CD4-positive, alpha-beta T cell treated with Interleukin-21 for 1 hour (primary cell): ENCODE results near the gene TMCO4.

Source experiments
- DNase-seq: peaks from one replicate; pipeline ENCODE4 v3.0.0-alpha.2; 2020

TMCO4 gene

DNA sequence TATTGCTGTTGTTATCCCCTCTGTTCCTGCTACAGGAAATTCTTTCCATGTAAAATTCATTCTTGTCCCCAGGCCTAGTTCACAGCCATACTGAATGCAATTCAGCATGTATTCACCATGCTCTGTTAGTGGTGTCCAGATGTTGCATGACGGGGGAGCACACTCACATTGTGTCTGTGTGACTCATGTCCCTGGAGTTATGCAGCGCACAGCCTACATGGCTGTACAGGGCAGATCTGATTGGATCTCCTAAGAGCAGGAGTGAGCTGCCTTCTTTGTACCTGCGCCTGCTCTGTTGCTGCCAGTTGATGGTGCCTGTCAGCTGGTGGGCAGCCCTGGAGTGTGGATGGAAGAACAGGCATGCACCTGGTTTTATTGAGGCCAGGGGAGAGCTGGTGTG lies 117.5 kb downstream of the TMCO4 start:
- DNase-seq, result no peak

DNA sequence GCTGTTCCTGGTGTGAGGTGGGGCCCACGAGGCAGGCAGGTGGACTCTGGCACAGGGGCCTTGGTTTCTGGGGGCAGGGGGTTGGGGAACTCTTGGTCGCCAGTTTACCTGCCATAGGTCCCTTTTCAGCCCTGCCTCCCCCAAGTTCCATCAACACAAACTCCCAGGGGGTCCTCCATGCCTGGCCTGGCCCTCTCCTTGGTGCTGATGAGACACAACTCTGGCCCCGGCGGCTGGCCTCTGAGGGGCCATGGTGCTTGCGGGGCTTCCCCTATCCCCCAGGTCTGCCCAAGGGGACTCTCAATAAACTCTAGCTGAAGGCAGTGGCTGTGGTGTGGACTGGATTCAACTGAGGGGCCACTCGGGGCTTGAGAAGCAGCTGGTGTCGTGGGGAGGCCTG lies 119.1 kb downstream of the TMCO4 start:
- DNase-seq, result no peak

DNA sequence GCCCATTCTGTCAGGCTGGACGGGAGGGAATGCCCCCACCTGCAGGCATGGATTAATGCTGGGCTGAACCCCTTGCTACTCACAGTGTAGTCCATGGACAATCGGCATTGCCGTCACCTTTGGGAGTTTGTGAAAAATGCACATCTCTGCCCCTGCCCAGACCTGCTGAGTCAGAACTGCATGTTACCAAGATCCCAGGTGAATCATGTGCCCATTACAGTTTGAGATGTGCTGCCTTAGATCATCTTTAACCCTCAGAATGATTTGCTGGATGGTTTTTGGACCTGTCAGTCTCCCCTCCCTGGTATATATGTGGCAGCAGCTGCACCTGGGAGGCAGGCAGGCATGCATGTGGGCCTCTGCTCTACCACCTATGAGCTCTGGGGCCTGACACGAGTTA lies 120.0 kb downstream of the TMCO4 start:
- DNase-seq, result no peak

DNA sequence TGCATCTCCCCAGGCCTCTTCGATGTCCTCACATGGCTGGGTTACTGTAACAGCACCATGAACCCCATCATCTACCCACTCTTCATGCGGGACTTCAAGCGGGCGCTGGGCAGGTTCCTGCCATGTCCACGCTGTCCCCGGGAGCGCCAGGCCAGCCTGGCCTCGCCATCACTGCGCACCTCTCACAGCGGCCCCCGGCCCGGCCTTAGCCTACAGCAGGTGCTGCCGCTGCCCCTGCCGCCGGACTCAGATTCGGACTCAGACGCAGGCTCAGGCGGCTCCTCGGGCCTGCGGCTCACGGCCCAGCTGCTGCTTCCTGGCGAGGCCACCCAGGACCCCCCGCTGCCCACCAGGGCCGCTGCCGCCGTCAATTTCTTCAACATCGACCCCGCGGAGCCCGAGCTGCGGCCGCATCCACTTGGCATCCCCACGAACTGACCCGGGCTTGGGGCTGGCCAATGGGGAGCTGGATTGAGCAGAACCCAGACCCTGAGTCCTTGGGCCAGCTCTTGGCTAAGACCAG lies 120.7 kb downstream of the TMCO4 start:
- DNase-seq, result no peak

DNA sequence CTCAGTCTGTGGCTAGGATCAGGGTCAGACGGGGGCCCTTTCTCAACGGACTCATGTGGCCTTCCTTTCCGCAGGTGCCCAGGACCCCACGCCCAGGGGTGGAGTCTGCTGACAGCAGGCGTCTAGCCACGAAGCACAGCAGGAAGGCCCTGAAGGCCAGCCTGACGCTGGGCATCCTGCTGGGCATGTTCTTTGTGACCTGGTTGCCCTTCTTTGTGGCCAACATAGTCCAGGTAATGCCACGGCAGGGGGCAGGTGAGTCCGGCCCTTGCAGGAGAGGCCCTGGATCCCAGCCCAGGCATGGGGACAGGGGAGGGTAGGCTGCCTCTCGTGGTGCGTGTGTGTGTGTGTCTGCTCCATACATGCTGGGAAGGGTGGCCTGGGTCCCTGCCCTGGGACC lies 121.2 kb downstream of the TMCO4 start:
- DNase-seq, result no peak

DNA sequence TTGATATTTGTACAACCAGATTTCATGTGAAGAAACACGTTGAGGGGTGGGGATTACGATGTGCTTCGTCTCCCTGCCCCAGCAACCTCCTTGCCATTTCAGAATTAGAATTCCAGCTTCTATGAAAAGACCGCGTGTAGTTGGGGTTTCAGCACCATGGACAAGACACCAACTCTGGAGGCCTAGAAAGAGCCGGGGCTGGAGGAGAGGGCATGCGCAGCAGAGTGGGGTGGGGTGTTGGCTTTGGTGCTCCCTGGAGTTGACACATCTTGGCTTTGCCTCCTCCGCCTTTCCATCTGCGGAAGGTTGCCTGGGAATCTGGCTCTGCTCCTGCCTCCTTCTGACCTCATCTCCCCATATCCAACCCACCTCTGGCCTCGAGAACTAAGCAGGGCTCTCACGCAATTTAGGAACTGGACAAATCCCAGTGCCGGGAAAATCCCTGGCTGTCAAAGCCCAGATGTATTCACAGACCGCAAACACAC lies 123.2 kb downstream of the TMCO4 start:
- no peak for DNase-seq

DNA sequence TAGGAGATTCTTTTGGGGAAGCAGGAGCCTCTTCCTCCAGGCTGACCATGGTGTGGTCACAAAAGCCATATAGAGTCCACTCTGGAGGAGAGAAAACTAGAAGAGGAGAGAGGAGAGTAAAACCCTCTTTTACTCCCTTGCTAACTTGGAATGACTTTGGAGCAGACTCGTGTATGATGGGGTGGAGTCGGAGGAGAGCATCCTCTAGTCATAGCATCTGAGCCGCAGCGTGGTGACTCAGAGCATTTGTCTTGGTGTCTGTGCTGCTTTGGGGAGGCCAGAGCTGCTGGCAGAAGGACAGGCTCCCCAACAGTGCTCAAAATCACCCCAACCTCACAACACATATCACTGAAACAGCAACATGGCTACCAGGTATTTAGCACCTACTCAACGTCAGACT lies 123.9 kb downstream of the TMCO4 start:
- no peak for DNase-seq

DNA sequence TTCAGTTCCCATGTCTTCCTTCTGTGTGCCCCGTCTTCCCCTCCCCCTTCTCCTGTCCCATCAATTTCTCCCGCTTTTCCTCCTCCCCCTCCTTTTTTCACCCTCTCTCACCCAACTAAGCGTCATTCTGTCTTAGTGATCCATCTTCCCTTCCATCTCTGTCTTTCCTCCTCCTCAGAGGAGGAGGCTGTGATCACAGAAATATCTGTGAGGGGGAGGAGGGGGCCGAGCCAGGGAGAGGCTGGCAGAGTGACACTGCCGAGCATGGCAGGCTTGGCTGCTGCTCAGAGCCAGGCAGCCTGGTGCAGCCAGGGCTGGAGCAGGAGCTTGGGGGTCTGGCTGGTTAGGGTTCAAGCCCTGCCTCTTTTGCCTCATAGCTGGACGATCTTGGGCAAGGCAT lies 127.5 kb downstream of the TMCO4 start:
- no peak for DNase-seq

DNA sequence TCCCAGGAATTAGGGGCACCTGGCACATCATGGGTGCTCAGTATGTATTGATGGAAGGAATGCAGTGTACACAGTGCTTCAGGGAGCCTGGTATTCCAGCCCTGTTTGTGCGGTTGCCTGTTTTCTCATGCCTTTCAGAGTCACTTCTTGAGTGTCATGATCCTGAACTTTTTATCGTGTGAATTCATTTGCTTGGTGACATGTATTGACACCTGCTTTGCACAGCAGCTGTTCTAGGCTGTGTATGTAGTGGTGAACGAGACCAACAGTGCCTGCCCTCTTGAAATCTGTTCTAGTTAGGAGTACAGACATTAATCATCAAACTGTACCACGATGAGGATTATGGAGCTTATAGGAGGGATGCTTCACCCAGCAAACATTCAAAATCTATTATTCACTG lies 128.9 kb downstream of the TMCO4 start:
- DNase-seq, result no peak

DNA sequence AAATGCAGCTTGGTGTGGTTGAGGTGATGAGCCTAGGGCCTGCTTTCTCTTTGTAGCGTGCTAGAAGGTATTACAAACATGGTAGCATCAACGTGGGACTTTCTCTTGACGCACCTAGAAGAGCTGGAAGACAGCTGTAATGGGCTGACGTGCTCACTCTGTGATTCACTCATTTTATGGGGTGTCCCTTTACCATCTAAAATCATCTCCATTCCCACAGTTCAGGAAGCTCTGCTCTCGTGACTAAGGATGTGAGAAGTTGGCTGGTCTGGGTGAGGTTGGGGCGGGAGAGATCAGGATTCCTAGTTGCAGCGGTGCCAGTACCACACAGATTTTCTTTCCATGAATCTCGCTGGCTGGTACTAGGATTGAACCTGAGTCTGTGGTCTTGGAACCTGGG lies 130.8 kb downstream of the TMCO4 start:
- no peak for DNase-seq

DNA sequence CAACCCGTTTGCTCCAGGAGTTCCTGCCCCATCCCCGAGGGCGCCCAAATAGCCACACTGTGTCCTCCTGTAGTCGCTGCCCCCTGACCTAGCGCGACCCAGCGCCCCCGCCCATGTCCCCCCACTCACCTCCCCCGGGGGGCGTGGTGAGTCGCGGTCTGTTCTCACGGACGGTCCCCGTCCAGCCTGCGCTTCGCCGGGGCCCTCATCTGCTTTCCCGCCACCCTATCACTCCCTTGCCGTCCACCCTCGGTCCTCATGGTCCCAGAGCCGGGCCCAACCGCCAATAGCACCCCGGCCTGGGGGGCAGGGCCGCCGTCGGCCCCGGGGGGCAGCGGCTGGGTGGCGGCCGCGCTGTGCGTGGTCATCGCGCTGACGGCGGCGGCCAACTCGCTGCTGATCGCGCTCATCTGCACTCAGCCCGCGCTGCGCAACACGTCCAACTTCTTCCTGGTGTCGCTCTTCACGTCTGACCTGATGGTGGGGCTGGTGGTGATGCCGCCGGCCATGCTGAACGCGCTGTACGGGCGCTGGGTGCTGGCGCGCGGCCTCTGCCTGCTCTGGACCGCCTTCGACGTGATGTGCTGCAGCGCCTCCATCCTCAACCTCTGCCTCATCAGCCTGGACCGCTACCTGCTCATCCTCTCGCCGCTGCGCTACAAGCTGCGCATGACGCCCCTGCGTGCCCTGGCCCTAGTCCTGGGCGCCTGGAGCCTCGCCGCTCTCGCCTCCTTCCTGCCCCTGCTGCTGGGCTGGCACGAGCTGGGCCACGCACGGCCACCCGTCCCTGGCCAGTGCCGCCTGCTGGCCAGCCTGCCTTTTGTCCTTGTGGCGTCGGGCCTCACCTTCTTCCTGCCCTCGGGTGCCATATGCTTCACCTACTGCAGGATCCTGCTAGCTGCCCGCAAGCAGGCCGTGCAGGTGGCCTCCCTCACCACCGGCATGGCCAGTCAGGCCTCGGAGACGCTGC lies 133.9 kb downstream of the TMCO4 start:
- no peak for DNase-seq

DNA sequence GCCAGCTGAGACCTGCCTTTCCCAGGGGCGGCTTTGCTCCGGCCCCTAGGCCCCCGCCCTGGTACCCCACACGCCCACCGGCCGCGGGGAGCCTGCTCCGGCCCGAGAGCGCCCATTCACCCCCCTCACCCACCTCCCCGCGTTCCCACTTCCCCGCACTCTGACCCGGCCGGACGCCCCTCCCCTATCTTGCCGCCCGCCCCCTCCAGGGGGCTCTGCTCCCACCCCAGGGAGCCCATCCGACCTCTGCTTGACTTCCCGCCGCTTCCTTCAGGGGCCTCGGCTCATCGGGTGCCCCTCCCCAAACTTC lies 134.6 kb downstream of the TMCO4 start:
- no peak for DNase-seq

DNA sequence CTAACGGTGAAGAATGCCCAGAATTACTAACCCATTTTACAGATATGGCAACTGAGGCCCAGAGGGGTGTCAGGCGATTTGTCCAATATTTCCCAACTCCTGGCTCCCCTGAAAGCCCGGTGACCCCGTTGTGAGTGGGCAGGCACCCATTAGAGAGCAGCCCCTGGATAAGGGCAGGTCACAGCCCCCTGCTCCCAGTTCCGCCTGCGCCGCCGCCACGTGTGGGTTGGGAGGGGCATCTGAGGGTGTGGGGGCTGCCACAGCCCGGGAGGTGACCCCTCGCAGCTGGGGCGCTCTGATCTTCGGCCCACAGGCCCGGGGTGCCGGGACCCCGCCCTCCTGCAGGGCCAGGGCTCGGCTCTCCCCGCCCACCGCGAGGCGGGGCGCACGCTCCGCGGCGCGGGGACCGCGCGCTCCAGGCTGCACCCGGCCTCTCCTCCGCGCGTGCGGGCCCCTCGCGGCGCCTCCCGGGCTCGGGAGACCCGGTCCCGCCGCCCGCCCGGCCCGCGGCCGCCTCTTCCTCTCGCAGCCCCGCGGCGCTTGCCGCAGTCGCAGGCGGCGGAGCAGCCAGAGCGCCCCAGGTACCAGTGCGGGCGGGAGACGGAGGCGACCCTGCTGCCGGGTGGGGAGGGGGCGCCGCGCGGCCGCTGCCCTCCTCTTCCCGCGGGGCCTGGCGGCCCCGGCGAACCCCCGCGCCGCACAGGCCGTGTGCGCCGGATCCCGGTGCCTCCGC lies 135.1 kb downstream of the TMCO4 start, which contains the start of gene HTR6:
HTR6 (plus strand) TSS at position 423 of the 733 bp plus-strand sequence. CDS start 879 bp downstream, outside the sequence.
- DNase-seq, result peak; percentile 37

DNA sequence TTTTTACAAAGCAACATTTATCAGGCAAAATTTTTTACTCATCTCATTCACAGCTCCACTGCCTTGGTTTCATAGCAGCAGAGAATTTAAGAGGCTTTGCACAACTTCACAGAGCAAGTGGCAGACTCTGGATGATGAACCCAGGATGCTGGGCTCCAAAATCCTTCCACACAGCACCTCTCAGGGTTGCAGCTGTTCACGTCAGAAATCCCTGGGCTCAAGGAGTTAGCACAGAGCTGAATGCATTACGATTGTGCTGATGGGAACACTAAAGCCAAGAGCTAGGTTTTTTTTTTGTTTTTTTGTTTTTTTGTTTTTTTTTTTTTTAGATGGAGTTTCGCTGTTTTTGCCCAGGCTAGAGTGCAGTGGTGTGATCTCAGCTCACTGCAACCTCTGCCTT lies 137.4 kb downstream of the TMCO4 start:
- DNase-seq, result no peak

DNA sequence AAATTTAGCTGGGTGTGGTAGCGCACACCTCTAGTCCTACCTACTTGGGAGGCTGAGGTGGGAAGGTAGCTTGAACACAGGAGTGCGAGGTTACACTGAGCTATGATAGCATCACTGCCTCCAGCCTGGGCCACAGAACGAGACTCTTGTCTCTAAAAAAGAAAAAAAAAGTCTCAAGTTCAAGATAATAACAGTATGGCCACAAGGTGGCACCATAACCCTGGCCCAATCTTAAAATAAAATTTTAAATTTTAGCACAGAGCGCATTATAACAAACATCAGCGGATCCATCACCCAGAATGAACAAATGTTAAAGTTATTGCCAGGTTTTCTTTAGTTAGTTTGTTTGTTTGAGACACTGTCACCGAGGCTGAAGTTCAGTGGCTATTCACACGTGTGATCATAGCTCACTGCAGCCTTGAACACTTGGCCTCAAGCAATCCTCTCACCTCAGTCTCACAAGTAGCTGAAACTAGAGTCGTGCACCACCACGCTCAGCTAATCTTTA lies 137.9 kb downstream of the TMCO4 start:
- peak; percentile 70 for DNase-seq

DNA sequence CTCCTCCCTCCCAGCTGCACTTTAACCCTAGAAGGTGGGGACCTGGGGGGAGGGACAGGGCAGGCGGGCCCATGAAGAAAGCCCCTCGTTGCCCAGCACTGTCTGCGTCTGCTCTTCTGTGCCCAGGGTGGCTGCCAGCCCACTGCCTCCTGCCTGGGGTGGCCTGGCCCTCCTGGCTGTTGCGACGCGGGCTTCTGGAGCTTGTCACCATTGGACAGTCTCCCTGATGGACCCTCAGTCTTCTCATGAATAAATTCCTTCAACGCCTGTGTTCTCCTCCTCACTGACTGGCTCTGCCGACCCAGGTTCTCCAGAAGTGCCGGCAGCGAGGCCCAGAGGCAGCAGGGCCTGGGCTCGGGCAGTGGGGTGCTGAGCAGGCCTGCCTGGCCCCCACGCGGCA lies 141.5 kb downstream of the TMCO4 start:
- no peak for DNase-seq

DNA sequence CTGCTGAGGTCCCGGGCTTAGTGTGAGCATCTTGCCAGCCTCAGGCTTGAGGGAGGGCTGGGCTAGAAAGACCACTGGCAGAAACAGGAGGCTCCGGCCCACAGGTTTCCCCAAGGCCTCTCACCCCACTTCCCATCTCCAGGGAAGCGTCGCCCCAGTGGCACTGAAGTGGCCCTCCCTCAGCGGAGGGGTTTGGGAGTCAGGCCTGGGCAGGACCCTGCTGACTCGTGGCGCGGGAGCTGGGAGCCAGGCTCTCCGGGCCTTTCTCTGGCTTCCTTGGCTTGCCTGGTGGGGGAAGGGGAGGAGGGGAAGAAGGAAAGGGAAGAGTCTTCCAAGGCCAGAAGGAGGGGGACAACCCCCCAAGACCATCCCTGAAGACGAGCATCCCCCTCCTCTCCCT lies 142.2 kb downstream of the TMCO4 start:
- no peak for DNase-seq

DNA sequence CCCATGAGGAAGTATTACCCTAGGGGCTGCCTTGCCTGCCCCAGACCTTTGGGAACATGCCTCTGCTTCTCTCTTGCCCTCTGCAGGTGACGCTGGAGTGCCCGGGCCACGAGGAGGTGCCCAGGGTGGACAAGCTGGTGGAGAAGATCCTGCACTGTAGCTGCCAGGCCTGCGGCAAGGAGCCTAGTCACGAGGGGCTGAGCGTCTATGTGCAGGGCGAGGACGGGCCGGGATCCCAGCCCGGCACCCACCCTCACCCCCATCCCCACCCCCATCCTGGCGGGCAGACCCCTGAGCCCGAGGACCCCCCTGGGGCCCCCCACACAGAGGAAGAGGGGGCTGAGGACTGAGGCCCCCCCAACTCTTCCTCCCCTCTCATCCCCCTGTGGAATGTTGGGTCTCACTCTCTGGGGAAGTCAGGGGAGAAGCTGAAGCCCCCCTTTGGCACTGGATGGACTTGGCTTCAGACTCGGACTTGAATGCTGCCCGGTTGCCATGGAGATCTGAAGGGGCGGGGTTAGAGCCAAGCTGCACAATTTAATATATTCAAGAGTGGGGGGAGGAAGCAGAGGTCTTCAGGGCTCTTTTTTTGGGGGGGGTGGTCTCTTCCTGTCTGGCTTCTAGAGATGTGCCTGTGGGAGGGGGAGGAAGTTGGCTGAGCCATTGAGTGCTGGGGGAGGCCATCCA lies 142.8 kb downstream of the TMCO4 start:
- no peak for DNase-seq

DNA sequence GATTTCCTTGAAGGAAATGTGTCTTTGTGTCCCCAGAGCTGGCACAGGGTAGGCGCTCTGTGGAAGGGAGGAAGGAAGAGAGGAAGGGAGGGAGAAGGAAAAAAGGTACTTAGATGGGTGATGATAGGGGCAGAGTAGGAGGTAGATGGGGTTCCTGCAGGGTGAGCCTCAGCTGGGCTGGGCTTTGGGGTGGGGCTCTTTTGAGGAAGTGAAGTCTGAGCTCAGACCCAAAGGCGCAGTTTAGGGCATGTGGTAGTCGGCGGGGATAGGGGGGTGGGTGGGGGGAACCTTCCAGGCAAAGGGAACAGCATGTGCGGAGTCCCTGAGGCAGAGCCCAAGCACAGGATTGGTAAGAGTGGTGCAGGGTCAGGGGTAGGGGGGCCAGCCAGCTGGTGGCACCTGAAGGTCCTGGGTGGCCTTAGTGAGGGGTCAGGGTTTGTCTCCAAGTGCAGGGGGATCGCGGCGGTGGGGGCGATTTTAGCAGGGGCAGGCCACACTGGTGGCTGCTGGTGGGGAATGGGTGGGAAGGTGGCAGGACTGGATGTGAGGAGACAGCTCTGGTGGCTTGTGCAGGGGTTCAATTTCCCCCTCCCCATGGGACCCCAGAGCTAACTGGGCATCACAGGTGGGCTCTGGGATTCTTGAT lies 143.5 kb downstream of the TMCO4 start:
- no peak for DNase-seq

DNA sequence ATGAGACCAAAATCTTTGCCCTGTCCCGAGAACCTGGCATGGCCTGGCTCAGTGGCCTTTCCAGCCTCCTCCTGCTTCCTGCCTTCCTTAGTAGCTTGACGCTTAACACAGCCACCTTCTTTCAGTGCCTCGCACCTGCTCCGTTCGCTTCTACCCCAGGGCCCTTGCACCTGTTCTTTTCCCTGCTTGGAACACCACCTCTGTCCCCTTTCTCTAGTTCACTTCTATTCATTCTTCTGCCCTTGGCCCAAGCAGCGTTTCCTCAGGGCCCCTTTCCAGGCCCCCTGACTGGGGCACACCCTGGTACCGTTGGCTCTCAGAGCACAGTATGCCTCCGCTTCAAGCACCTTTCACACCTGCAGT lies 144.0 kb downstream of the TMCO4 start:
- DNase-seq, result no peak

DNA sequence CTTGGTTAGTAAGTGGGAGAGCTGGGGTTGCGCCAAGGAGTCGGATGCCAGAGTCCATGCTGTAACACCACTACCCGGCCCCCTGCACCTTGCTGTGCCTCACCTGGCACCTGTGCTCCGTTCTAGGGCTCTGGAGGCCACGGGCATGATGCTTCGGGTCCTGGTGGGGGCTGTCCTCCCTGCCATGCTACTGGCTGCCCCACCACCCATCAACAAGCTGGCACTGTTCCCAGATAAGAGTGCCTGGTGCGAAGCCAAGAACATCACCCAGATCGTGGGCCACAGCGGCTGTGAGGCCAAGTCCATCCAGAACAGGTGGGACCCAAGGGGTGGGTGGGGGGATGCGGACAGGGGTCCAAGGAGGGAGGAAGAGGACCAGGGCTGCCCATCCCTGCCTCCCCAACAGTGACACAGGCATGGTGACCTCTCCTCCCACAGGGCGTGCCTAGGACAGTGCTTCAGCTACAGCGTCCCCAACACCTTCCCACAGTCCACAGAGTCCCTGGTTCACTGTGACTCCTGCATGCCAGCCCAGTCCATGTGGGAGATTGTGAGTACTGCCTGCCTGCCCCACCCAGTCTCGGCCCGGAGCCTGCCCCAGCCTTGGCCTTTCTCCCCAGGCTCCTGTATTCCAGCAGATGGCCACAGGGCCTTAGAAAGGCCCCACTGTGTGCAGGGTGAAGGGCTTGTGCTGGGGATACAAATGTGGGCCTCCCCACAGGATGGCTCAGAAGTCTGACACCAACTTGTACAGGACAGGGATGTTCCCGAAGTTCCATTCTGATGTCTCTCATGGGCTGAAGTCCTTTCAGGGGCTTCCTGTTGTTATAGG lies 144.6 kb downstream of the TMCO4 start:
- no peak for DNase-seq

DNA sequence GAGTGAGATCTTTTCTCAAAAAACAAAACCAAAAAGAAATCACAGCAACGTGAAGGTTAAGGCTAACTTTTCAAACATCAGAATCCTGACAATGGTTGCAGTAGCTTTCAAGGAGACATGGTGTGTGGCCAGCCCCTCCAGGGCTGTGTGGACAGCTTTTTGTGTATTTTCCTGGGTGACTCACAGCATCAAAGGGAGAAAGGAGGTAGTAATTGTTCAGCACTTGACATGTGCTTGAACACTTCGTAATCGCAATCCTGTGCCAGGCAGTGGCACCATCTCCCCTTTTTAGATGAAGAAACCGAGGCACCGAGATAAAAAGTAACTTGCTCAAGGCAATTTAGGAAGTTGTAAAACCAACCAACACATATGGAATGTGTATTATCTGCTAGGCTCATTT lies 145.3 kb downstream of the TMCO4 start:
- DNase-seq, result no peak
